Prostate gland (tissue), 2 donors: ENCODE measurements around the gene ABHD2.

Experiments
- CTCF ChIP-seq, 4 experiments: fragments of 200-600 bp in 2 of 4; fragments of 450-650 bp in 2 of 4; sonication (generic) in 2 of 4; IDR thresholded peaks; 1 replicate in 3 of 4; 2 replicates in 1 of 4; pipeline ENCODE4 v1.5.1; 2016 to 2019; ENCODE audit warnings: antibody characterized with exemption in 4 of 4, mild to moderate bottlenecking in 2 of 4, moderate library complexity in 2 of 4
- POLR2A ChIP-seq: fragments of 450-650 bp; IDR thresholded peaks from one replicate; pipeline ENCODE4 v1.6.1; 2016; ENCODE audit warnings: antibody characterized with exemption, mild to moderate bottlenecking

DNA sequence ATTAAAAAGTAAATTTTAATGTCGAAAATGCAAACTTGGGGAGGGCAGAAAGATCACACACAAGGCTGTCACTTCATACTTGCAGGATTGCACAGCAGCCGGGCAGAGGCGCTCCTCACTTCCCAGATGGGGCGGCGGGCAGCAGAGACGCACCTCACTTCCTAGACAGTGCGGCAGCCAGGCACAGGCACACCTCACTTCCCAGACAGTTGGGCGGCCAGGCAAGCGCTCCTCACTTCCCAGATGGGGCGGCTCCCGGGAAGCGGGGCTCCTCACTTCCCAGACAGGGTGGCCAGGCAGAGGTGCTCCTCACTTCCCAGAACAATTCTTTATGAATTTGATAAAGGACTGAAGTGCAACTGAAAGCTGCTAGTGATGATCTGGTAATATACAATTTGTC is 111.9 kb downstream of the ABHD2 start:
- no peak for TF ChIP-seq POLR2A
- TF ChIP-seq CTCF (IDR thresholded peaks at IDR 0.05) = no peak
